Activated naive CD8-positive, alpha-beta T cell treated with anti-CD3 and anti-CD28 coated beads for 36 hours (primary cell): ENCODE results near the gene BEST3. TPM values are rescaled to one million over a fixed set of nuclear protein-coding genes. Genes with fewer than 3 reads are reported as not detected.
"Not testable (repeated sequence)": the region's sequence is repeated elsewhere in the genome, so short reads cannot be mapped to it uniquely, and the experiment has no call there.

Experiments used
- DNase-seq: peaks from one replicate; pipeline ENCODE4 v3.0.0; 2021
- H3K27ac Mint-ChIP-seq: one replicate; pipeline ENCODE4 v1.8.0; 2022; ENCODE audit warnings: mild to moderate bottlenecking, moderate library complexity, mixed read lengths
- H3K27me3 Mint-ChIP-seq: one replicate; pipeline ENCODE4 v1.8.0; 2022; ENCODE audit warnings: mild to moderate bottlenecking, mixed read lengths
- H3K36me3 Mint-ChIP-seq: one replicate; pipeline ENCODE4 v1.8.0; 2021; ENCODE audit warnings: mild to moderate bottlenecking, mixed read lengths
- H3K4me1 Mint-ChIP-seq: one replicate; pipeline ENCODE4 v1.8.0; 2021; ENCODE audit warnings: mixed read lengths
- H3K4me3 Mint-ChIP-seq: one replicate; pipeline ENCODE4 v1.8.0; 2022; ENCODE audit warnings: mild to moderate bottlenecking, moderate library complexity, mixed read lengths
- H3K9me3 Mint-ChIP-seq: one replicate; pipeline ENCODE4 v1.8.0; 2022; ENCODE audit warnings: mixed read lengths
- total RNA-seq, 2 experiments: library from RNA; stranded (reverse); gene quantifications; one replicate each; pipeline ENCODE4 v1.2.3, GENCODE V29; 2021

The BEST3 gene
- total RNA-seq, 2 experiments from 2014 or later, result not detected

DNA sequence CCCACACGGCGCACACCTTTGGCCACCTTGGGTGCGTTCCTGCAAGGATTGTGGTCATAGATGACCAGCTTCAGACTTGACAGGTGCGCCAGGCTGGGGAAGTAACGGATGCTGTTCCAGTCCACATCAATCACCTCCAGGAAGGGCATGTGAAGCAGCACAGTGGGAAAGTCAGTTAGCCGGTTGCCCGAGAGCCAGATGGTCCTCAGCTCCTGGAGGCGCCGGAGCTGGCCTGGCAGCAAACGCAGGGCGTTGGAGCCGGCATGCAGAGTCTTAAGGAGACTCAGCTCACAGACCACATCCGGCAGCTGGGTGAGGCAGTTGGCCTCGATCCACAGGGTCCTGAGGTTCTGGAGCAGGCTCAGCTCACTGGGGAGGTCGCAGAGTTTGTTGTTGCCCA lies 89.0 kb downstream of the BEST3 start:
- no peaks in the 10 kb centered on the region for H3K27me3 Mint-ChIP-seq
- no peak overlapping the region for H3K27ac Mint-ChIP-seq
- H3K36me3 Mint-ChIP-seq, result no peaks in the 10 kb centered on the region
- no peak for DNase-seq
- no peak overlapping the region for H3K4me3 Mint-ChIP-seq
- H3K4me1 Mint-ChIP-seq, result no peaks in the 10 kb centered on the region
- no peaks in the 10 kb centered on the region for H3K9me3 Mint-ChIP-seq

DNA sequence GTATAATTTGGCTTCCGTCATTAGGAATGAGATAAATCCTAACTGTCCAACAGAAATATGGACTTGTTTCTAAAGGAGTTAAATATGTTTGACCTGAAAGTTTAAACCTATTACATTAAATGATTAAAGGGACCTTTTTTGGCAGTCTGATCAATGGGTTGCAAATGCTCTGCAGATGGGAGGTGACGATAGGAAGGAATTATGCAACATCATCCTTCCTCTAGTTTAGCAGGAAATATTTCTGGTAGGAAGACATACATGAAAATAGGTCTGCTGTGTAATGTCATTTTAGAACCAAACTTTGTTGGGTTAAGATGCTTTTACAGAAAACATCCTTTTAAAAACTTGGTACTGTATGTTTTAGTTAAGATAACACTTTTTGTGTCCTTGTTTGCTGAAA lies 91.0 kb downstream of the BEST3 start:
- Mint-ChIP-seq H3K9me3 (no peaks in the 10 kb centered on the region), H3K36me3 (peaks cover 5% of the 10 kb centered on the region), H3K27ac (no peak overlapping the region), H3K4me1 (no peaks in the 10 kb centered on the region), H3K4me3 (no peak overlapping the region), H3K27me3 (no peaks in the 10 kb centered on the region)
- no peak for DNase-seq

DNA sequence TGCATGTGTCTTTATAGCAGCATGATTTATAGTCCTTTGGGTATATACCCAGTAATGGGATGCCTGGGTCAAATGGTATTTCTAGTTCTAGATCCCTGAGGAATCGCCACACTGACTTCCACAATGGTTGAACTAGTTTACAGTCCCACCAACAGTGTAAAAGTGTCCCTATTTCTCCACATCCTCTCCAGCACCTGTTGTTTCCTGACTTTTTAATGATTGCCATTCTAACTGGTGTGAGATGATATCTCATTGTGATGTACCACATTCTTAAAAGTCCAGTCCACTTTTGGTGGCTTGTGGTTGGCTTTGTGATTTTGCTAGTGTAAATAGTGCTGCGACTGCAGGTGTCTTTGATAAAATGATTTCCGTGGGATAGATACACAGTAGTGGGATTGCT lies 94.8 kb downstream of the BEST3 start:
- H3K27me3 Mint-ChIP-seq, H3K4me3 Mint-ChIP-seq, H3K27ac Mint-ChIP-seq, H3K4me1 Mint-ChIP-seq, DNase-seq, H3K9me3 Mint-ChIP-seq: not testable (repeated sequence)
- peaks cover 27% of the 10 kb centered on the region for H3K36me3 Mint-ChIP-seq

Other genes starting within 250 kb of the BEST3 start
- 10 to 100 TPM in 1 of 2 experiments, 1 to 10 TPM in 1; 10.0 to 10.9 TPM for gene FRS2, start 228.9 kb downstream of the BEST3 start, total RNA-seq
- 100 to 1,000 TPM; 484 to 501 TPM for gene CCT2, start 113.8 kb downstream of the BEST3 start, total RNA-seq
- gene LRRC10, start 88.4 kb downstream of the BEST3 start, total RNA-seq, result not detected
- gene RAB3IP, start 39.6 kb upstream of the BEST3 start, total RNA-seq, result 10 to 100 TPM; 33.4 to 40.9 TPM
- gene MYRFL, start 125.9 kb upstream of the BEST3 start, total RNA-seq, result not detected